CD4-positive, alpha-beta T cell treated with Interferon gamma for 1 hour (primary cell): ENCODE data around the gene METTL22.

ENCODE experiments used
- DNase-seq: peaks from one replicate; pipeline ENCODE4 v3.0.0-alpha.2; 2020

METTL22 gene

DNA sequence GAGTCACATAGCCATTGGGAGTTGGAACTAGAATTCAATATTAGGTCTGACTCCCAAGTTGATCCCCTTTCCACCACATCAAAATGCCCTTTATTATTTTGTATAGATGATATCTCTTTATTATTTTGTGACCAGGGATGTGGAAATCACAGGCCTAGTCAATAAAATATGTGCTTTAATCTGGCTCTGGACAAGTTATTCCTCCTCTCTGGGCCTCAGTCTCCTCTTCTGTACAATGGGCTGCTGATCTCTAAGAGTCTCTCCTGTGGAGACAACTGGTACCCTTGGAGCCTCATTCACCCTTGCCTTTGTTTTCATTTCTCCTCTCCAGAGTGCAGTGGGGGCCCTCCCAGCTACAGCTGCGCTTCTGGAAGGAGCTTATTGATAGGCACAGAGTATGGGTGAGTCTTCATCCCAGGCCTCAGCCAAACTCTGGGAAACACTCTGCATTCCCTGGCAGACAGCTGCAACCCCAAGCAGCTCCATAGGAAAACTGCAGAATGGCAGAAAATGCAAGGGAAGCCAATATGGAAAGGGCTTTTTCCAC is 48.6 kb downstream of the METTL22 start:
- DNase-seq, result no peak

DNA sequence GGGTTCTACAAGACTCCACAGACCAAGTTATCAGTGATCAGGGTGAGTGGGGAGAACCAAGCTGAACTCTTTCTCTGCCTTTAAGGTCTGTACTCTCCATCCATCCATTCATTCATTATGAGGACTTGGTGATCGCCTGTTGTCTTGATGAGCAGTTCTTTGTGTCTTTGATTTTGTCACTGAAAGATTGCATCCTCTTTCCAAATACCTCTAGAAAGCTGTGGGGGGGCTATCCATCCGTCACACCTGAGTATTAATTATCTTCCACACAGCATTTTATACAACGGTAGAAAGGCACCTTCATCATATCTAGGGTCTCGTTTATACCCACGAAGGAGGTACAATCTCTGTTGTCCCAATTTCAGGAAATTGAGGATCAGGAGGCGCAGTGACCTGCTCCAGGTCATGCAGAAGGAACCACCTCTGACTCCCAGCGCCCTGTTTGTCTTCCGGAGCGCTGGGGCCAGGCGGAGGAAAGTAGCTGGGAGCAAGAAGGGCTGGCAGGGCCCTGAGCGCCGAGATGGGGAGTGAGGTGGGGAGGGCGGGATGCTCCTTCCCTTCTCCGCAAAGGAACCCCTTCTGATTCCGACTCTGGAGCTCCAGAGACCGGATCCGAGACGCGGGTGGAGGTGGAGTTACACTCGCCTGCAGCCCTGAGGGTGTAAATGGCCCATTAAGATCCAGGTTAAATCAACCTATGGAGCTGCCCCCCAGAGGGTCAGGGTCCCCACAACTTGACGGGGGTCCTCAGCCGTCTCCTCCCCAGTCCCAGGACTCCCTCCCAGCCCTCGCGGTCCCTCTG is 52.3 kb downstream of the METTL22 start:
- DNase-seq, result no peak

DNA sequence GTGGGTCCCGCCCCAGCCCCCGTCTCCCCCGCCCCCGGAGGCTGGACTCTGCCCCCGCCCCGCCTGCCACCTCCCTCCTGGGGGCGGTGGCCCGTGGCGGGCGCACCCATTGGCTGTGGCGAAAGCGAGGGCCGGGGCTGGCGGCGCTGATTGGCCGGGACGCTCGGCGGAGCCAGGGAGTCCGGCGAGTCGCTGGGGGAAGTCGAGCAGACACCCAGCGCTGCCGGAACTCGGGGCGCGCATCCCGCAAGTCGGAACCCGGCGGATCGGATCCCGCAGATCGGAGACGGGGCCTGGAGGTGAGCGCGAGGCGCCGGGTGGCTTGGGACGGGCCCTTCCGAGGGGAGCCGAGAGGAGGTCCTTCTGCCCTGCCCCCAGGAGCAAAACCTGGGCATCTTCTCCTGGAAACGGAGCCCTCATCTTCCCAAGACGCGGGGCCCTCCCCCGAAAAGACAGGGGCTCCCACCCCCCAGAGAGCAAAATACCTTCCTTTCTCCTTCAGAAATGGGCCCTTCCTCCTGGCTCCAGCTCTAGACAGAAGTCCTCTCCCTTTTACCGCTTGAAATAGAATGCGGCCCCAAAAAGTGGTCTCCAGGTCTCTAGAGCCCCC is 53.0 kb downstream of the METTL22 start, which contains the start of gene ABAT:
ABAT (plus strand) TSS at position 205 of the 610 bp plus-strand sequence. CDS start 61,123 bp downstream, outside the sequence.
- peak; percentile 88 for DNase-seq

DNA sequence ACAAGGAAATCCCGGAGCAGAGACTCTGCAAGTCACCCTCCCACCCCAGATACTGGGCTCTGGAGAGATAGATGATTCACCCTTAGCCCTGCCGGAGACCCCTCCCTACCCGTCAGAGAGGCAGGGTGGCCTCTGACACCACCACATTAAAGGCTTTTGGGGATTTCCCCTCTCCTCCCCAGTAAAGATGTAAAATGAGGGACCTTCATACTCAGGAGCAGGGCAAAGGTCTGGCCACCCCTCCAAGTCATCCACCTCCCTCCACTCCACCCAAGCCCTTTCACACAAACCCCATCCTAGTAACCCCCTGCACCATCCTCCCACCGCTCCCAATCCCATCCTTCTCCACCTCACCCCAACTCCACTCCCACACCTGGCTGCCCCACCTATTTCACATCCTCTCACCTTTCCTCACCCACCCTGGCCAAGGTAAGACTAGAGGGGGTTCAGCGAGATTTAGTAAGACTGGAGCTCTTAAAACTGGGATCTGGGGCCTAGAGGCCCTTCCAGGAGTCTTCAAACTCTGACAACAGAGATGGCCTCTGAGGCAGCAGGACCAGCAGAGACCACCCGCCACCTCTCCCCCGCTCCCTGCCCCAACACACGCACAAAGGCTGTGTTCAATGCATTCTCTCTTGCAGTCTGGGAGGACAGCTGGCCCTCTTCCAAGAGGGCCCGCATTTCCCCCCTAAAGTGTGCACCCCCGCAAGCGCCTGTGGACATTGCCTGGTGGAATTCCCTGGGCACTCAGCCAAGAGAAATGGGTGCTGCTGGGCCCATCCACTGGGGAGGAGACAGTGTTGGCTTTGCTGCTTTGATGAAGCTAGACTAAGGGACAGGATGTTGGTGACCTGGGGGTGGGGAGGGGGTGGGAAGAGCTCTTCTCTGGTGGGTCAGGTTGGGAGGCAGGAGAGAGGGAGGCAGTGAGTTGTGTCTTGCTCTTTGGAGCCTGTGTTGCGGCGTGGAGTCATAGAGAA is 54.0 kb downstream of the METTL22 start:
- peak; percentile 35 for DNase-seq

DNA sequence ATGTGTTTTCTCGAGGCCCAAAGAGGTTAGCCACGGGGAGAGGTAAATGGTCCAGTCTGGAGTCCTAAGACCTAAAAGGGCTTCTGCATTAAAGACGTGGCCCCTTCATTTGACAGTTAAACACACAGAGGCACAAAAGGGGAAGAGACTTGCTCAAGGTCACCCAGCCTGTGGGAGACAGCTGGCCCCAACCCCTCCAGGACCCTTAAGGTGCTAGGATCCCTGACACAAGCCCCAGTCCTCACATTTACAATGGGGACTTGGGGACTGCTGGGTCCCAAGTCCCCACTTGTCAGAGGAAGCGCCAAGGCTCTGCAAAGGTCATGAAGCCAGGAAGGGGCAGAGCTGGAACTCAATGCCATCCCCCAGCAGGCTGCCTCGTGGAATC is 54.7 kb downstream of the METTL22 start:
- DNase-seq, result no peak

DNA sequence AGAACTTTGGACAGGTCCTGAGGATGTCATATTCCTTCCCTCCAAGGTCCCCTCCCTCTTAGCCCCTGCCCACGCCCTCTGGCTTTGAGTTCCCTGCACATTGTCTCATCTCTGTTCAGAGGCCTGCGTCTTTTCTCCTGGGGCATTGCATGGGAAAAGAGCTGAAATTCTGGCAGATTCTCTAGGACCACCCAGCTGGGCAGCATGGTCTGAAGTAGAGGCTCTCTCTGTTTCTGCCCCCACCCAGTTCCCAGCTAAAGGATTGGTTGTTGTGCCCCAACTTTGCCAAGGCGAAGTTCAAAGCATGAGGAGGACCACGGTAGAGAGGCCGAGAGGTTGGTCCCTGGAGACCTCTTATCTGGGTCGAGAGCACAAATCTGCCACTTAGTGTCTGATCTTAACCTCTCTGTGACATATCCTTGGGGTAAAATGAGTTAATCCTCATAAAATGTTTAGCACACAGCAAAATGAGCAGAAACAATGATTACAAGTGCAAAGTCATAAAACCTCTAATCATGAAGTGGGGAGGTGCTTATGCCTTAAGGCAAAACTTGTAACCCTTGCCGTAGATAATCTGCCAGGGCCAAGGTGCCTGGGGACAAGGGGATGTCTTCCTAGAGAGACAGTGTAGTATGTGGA is 55.4 kb downstream of the METTL22 start:
- DNase-seq, result no peak

DNA sequence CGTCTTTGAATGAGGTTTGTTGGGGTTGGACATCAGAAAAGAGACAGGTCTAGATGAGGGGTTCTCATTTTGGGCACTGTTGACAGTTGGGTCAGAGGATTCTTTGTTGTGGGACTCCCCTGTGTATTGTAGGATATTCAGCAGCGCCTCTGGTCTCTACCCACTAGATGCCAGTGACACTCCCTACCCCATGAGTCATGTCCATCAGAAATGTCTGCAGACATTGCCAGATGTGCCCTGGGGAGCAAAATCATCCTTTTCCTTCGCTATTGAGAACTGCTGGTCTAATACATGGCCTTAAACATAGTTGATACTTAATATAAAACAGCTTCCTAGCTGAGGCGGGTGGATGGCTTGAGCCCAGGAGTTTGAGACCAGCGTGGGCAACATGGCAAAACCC is 56.0 kb downstream of the METTL22 start:
- DNase-seq, result no peak

DNA sequence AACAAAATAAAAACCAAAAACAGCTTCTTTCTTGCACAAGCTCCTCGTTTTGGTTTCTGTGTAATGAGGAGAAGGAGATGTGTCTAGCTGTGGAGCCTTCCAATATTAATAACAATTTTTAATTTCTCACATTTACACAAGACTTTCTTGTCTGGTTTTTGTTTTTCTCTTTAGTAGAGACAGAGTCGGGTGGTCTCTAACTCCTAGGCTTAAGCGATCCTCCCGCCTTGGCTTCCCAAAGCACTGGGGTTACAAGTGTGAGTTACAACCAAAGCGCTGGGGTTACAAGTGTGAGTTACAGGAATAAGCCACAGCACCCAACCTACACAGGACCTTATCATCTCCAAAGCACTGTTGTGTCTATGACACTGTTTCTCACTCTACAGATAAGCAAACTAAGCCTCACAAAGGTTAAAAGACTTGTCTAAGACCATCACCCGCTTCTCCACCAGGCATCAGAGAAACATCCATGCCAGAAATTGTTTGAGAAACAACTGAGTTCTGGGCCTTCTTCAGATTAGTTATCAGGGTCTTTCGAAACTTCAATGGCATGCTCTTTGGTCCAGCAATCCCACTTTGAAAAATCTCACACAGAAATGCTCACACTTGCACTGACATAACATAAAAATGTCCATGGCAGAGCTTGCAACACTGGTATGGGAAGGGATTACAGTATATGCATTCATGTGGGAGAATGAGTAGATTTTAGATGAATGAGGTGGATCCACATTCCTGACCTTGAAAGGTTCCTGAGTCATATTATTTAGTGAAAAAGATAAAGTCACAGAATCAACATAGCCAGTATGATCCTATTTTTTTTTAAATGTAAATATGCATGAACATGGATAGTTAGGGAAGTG is 56.8 kb downstream of the METTL22 start:
- no peak for DNase-seq

DNA sequence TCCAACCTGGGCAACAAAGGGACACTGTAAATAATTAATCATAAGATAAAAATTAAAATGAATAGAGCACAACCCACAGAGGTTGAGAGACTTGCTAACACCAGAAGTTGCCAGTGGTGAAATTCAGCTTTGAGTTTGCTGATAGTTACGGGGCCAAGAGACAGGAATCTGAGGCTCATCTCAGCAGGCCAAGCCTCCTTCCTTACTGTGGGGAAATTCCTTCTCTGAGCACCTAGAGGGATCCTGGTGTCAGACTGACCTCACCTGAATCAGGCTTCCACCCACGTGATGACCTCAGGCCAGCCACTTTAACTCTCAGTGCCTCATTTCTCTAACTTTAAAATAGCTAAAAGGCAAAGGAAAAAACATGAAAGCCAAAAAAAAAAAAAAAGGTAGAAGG is 57.7 kb downstream of the METTL22 start:
- DNase-seq, result no peak

DNA sequence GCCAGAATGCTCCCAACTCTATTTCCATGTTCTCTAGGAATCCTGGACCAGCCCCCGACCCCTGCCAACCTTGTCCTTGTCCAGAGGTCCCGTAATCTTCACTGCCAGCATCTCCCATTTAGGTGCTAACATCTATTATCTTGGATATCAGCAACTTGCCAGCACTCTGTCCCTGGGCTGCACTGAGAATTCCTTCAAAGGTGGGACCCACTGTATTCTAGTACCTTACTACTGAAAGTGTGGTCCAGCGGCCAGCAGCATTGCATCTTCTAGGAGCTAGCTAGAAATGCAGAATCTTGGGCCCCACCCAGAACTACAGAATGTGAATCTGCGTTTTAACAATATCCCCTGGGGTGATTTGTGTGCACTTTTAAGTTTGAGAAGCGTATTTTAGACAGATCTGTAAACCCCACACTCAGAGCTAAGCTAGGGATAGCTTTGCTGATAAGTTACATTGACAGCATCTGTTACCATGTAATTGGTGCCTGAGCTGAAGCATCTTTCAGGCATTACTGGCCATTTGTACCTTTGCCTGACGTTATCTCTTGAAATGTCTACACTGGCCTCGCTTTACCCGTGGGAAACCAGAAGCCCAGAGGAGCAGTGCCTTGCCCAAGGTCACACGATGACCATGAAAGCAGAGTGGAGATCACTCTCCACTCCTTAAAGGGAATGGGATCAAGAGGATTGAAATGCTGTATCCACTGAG is 61.2 kb downstream of the METTL22 start:
- DNase-seq, result no peak

DNA sequence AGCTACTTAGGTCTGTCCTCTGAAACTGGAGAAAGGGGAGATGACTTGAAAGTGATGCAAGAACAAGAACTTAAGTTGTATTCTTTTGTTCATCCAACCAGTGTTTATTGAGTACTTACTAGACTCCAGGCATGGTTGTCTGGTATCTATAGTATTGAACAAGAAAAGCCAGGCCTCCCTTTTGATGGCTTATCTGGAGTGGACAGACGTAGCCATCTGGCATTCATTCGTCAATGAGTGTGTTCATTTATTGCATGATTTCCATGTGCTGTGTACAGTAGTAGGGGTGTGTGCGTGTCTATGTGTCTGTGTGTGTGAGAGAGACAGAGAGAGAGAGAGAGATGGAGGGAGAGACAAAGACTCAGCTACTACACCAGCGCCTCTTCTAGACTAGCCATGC is 62.1 kb downstream of the METTL22 start:
- DNase-seq, result no peak

DNA sequence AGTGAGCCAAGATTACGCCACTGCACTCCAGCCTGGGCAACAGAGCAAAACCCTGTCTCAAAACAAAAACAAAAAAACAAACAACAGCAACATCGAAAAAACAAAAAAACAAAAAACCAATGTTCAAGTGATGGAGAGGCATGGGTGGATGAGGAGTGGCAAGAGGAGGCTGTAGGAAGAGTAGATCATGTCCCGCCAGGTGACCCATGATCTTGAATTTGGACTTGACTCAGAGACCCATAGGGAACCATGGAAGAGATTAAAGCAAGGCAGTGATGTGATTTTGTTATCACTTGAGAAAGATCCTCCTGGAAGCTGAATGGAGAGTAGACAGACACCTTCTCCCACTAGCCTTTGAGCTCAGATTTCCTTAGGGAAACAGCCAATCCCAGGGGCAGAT is 64.1 kb downstream of the METTL22 start:
- no peak for DNase-seq

DNA sequence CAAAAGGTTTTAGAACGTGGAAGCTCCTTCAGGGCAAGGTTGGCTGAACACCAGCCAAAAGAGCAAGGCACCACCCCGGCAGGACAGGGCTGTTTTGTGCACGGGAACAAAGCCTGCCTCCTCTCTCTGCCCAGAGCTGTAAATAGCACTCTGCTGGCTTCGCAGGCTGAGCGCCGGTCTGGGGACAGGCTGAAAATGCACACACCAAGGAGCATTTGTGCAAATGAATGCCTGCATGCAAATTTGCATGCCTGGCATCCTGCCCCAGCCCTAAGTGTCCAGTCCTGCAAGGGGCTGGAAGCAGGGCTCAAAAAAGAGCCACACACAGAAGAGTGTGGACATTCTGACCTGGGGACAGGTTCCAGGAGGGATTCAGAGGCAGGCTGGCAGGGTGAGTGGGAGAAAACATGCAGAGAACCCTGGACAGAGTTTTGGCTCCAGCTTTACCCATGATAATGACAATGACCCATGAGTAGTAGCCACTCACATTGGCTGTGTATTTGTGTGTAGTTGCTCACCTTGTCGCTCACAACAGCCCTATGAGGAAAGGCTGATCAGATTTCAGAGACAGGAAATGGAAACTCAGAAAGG is 64.6 kb downstream of the METTL22 start:
- no peak for DNase-seq

DNA sequence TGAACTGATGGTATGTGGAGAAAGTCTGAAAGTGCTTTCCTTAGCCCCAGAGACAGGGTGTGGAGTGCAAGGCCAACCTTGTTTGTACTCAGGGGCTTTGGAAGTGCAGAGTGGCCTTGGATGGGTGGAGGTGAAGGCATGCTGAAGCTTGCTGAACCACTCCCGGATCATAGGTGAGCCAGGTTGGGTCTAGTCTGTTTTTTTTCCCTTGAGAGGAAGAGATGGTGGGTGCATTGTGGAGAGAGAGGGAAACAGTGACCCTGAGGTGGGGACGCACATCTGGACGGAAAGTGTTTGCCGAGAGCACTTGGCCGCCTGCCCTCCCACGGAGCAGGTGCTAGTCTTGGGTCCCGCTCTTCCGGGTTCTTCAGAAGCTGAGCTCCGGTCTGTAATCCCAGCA is 65.4 kb downstream of the METTL22 start:
- no peak for DNase-seq

DNA sequence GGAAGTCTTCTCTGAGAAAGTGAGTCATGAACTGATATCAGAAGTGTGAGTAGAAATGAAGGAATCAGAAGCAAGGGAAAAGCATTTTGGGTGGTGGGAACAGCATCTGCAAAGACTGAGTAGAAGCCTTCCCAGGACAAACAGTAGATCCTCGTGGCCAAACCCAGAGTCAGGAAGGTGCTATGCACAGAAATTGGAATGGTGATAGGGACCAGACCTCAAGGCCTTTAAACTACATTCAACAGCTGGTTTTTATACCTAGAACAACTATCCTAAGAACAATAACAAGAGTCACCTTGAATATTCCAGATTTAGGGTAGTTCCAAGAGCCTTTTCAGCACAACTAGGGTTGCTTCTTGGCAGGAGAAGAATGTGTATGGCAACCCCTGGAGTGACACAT is 68.2 kb downstream of the METTL22 start:
- no peak for DNase-seq

DNA sequence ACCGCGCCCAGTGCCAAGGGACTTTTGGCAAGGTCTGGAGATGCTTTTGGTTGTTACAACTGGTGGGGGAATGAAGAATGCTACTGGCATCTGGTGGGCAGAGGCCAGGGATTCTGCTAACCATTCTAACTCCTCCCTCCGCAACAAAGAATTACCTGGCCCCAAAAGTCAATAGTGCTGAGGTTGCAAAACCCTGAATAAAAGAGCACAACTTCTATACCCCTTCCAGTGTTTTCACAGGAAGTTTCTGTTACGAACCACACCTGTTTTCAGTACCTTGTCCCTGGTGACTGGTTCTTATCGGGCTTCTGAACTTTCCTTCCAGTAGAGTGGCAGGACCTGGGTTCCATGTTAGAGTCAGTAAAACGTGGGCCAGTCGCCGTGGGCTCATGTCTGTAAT is 70.2 kb downstream of the METTL22 start:
- DNase-seq, result no peak

DNA sequence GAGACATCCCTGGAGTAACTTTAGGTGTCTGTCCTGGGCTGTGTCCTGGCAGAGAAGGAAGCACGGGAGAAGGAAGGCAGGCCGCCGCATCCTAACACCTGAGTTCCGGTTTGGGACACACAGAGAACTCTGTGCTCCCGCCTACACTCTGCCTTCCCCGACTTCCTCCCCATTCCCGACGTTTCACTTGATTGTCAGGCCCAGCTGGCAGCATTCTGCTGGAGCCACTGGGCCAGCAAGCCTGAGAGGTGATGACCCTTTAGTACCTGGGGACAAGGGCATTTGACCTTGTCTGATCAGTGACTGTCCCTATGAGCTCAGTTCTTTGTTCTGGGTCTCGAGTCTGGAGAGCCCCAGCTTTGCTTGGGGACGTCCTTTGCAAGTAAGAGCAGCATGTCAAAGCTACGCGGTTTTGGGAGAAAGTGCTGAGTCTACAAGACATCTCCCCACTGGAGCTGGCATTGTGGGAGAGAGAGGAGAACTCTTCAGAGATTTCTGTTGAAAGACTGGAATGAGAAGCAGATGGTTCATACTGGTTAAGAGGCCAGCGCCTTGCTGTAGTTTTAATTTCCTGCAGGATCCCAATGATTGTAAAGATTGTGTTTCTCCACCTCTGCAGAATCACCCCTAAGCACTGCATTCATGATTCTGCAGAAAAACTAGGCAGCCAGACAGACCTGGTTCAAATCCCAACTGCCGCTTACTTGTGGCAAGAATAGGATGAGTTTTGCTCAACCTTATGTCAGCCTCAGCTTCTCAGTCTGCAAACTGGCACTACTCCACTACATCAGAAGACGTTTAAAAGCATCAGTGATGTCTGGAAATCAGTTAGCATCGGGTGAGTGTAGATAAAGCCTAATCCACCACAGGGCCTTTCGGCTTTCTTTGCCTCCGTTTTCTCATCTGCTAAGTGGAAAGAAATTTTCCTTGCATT is 73.6 kb downstream of the METTL22 start:
- no peak for DNase-seq

DNA sequence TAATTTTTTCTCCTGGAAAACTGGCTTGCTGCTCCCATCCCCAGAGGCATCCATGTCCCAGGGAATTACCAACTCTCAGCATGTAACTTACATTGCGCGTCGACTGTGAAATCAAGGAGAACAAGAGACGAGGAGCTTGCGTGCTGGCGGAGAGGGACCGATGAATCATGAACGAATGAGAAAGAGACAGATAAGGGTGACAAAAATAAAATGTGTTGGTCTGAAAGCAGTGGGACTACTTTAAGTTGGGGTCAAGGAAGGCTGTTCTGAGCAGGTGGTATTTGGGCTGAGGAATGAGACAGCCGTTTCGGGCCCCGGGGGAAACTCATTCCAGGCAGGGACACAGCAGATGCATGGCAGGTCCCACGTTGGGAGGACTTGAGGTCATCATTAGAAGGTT is 75.4 kb downstream of the METTL22 start:
- no peak for DNase-seq

DNA sequence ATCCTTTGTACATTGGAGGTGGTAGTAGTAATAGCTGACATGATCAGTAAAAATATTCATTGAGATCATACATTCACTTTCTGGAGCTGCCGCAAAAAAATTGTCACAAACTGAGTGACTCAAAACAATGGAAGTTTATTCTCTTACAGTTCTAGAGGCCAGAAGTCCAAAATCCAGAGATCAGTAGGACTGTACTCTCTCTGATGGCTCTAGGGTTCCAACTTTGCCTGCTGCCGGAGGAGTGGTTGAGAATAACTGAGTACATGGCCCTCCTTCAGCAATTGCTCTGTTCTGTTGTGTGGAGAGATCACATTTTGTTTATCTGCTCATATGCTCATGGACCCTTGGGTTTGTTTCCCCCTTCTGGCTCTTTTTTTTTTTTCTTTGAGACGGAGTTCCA is 76.5 kb downstream of the METTL22 start:
- no peak for DNase-seq
